ENCODE results near the gene PGAP6. TPM values are rescaled to one million over a fixed set of nuclear protein-coding genes. Genes with fewer than 3 reads are reported as not detected.

Gene PGAP6
- total and polyA plus RNA-seq, 9 of the 15 experiments (the other 6 are each of a cell fraction or from before 2014, with no cell fraction given) = 0.45 to 50.2 (median 39.3) TPM

DNA sequence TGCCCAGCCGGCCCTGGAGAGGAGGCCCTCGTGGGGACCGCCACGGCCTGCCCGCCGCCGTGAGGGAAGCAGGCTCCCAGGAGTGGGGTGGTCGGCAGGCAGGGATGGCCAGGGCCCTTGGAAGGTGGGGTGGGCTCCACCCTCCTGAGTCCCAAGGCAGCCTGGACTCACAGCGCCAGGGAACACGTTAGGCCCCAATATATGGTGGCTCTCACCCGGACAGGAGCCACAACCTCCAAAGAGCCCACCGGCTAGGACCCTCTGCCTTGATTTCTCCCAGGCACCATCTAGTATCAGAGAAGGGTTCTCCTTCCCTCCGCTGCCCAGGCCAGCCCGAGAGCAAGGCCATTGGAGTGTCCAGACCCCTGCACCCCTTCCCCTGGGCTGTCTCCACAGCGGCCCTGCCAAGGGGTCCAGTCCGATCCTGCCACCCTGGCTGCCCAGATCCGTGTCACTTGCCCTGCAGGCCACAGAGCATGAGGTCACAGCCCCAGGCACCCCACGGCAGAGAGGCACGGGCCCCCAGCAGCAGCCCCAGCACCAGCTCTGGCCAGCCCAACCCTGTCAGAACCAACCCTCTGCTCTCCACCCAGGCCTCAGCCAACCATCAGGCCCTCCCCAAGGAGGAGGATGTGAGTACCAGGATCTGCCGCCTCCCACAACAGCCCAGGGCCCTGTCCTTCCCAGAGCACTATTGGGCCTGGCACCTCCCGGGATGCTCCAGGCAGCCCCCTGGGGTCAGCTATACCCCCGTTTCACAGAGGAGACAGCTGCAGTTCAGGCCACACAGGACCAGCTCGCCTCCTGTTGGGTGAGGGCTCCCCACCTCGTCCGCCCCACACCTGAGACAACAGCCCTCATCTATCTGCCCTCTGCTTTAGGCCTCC lies 28.1 kb downstream of the PGAP6 start:
- WGBS (ENCODE audit: insufficient coverage, low coverage, missing lambda C conversion rate) = 38% methylated on average over 21 of the region's 25 CpGs
- Histone ChIP-seq H3K27me3 (ENCODE audit: control insufficient read depth in 2 of 2, insufficient read depth in 2 of 2, low read length in 2 of 2) (no peaks in the 10 kb centered on the region), H3K27ac (ENCODE audit: extremely low read depth, low read depth, low read length) (peak overlapping the region; percentile 60), H3K4me3 (peak overlapping the region; percentile 52), H3K36me3 (ENCODE audit: control insufficient read depth, insufficient read depth, low read length) (peaks cover 21% of the 10 kb centered on the region), H3K9ac (ENCODE audit: insufficient read depth in 1 of 2, low read depth in 2 of 2, low read length in 2 of 2) (peak overlapping the region; percentile 61 to 90), H3K4me1 (replicated peaks in 1 of 2; ENCODE audit: control insufficient read depth in 2 of 2, insufficient read depth in 2 of 2, low read length in 2 of 2) (peaks cover 26 to 42% of the 10 kb centered on the region in 2 experiments), H3K9me3 (replicated peaks; ENCODE audit: control insufficient read depth, insufficient read depth, low read depth, low read length) (no peaks in the 10 kb centered on the region), H4K20me1 (replicated peaks; ENCODE audit: control insufficient read depth, insufficient read depth, low read length) (no peaks in the 10 kb centered on the region; the same call in 1 of the 2 replicates), H3K79me2 (ENCODE audit: control insufficient read depth, insufficient read depth, low read length) (peaks cover 35% of the 10 kb centered on the region), H3K9me1 (ENCODE audit: control insufficient read depth, insufficient read depth, low read length) (peaks cover 3% of the 10 kb centered on the region), H3K4me2 (ENCODE audit: insufficient read depth, low read length) (peak overlapping the region; percentile 76), H2AFZ (ENCODE audit: low read depth, low read length) (peak overlapping the region; percentile 89)
- in situ Hi-C loops (cut with MboI) (no loop called here), intact Hi-C loops (cut with micrococcal nuclease) (loop anchor here (5.0 kb wide), 1 partner anchor 116 kb away; no protein-coding TSS in a partner anchor)
- no TSS peak for BruUV-seq (replicated peaks)
- FAIRE-seq = no peak
- ATAC-seq = peak; percentile 3; the same call in 1 of the 3 replicates
- CTCF ChIA-PET (ENCODE audit: low intra/inter-chr PET ratio) = no interaction called here
- POLR2A ChIA-PET = interaction anchor here (0.5 to 1.4 kb wide), 4 partner anchors 9 to 368 kb away, joined by 3 to 5 read pairs (median 3); no protein-coding TSS in a partner anchor
- DNase-seq (ENCODE audit: extremely low read depth in 1 of 4, low spot score in 3 of 4) = no peak
- TF ChIP-seq MTA2 (IDR thresholded peaks at IDR 0.05; ENCODE audit: low read depth) (no peak), ZNF408 (CRISPR knock-in tag; IDR thresholded peaks at IDR 0.05; ENCODE audit: low read depth) (no peak), ZNF785 (CRISPR knock-in tag; IDR thresholded peaks at IDR 0.05) (no peak), POLR2A (conservative IDR thresholded peaks at IDR 0.05) (0 out of 2 replicates have a peak, but pooled peaks have one; percentile 13), CSDE1 (IDR thresholded peaks at IDR 0.05) (no peak), SMAD2 (IDR thresholded peaks at IDR 0.05; ENCODE audit: low read depth, low read length) (no peak), MYC (IDR thresholded peaks at IDR 0.05; ENCODE audit: low read depth, low read length) (no peak), MYC (CRISPR knock-in tag; IDR thresholded peaks at IDR 0.05; ENCODE audit: borderline replicate concordance, low read depth) (no peak), NRF1 (conservative IDR thresholded peaks at IDR 0.05 in 1 of 2, IDR thresholded peaks at IDR 0.05 in 1 of 2) (0 out of 4 replicates have a peak, but pooled peaks of 1 of the 2 experiments have one; percentile 2), SRSF9 (IDR thresholded peaks at IDR 0.05; ENCODE audit: borderline replicate concordance, low read depth, low read length) (no peak), NCOR1 (IDR thresholded peaks at IDR 0.05) (no peak), ADNP (tag; IDR thresholded peaks at IDR 0.05) (no peak), FIP1L1 (IDR thresholded peaks at IDR 0.05; ENCODE audit: low read depth, low read length, poor library complexity, severe bottlenecking) (peak; percentile 20), ATF7 (IDR thresholded peaks at IDR 0.05) (0 out of 2 replicates have a peak, but pooled peaks have one; percentile 4), ZNF695 (CRISPR knock-in tag; IDR thresholded peaks at IDR 0.05) (no peak), HDAC3 (IDR thresholded peaks at IDR 0.05; ENCODE audit: borderline replicate concordance, partially characterized antibody) (no peak), NCOA1 (IDR thresholded peaks at IDR 0.05; ENCODE audit: low read depth) (no peak), ZNF431 (CRISPR knock-in tag; IDR thresholded peaks at IDR 0.05) (no peak), PURB (CRISPR knock-in tag; IDR thresholded peaks at IDR 0.05; ENCODE audit: low read depth) (no peak), SUPT5H (IDR thresholded peaks at IDR 0.05) (0 out of 2 replicates have a peak, but pooled peaks have one; percentile 6), PTRF (tag; IDR thresholded peaks at IDR 0.05) (no peak), CBX5 (IDR thresholded peaks at IDR 0.05; ENCODE audit: borderline replicate concordance, low read depth) (no peak), HDAC1 (IDR thresholded peaks at IDR 0.05) (no peak), TCF7 (IDR thresholded peaks at IDR 0.05; ENCODE audit: borderline replicate concordance) (no peak), GMEB1 (CRISPR knock-in tag; IDR thresholded peaks at IDR 0.05) (no peak)

All from K562 (cell line).